ENCODE measurements around the gene FXYD3.
A peak's percentile ranks its signal among the peaks of the same experiment; 100 is the strongest.
"Not testable (repeated sequence)": the region's sequence is repeated elsewhere in the genome, so short reads cannot be mapped to it uniquely, and the experiment has no call there.

The FXYD3 gene

DNA sequence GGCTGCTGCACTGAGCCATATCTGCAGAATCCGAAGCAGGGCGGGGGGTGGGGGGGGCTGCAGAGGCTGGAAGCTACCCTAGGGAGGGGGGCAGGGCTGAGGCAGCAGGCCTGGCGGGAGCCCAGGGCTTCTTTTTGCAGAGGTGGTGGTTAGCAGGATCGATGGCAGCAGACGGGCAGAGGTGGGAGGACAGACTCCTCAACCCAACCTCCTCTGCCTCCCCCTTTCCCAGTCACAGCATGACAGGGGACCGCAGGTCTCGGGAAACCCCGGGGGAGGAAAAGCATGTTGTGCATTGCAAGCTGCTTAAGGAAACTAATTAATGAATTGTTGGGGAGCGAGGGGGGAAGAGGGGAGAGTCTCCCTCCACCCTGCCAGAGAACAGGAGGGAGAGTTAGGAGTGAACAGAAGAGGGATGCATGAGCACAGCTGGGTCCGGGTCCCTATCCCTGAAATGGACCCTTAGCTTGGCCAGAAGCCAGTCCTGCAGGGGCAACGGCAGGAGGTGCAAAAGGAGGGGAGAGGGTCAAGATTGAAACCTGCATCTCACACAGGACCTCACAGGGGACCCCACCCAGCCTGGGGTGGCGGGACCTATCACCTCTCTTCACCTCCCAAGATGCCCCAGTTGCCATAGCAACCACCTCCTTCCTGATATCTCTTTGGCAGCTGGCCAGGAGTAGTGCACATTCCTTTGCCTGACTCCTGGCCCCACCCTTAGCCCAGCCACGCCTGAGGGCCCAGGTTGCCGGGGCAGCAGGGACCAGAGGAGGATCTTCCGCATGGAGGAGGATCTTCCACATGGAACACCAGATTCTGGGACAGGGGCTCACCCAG, 29.2 kb downstream of the FXYD3 start:
- no peak for DNase-seq

GRCh38 chr19:35146746-35147459, 31.3 kb downstream of the FXYD3 start:
- no peak for DNase-seq

DNA sequence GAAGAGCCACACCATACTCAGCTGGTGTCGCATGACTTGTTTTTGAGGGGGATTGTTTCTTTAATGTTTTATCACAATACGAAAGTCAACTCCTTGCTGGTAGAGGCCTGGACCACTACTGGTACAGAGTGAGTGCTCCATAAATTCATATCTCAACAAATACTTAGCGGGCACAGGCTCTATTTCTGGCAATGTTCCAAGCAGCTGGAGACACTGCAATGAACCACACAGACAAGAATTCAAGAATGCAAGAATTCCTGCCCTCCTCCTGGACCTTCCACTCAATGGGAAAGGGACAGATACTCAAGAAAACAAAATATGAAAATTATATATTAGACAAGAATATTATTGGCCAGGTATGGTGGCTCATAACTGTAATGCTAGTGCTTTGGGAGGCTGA, 33.8 kb downstream of the FXYD3 start:
- no peak for DNase-seq

DNA sequence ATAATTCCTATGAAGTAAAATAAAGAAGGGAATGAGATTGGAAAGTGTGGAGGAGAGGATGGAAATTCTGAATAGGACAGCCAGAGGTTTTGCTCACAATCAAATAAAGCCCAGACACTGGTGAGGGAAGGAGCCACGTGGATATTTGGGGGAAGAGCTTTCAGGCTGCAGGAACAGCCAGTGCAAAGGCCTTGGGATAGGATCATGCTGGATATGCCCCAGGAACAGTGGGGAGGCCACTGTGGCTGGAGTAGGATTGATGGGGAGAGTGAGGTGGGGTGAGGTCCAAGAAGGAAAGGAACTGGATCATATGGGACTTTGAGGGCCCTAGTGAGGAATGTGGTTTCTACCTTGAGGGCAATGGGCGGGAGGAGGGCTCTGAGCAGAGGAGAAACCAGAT, 34.8 kb downstream of the FXYD3 start:
- no peak for DNase-seq

DNA sequence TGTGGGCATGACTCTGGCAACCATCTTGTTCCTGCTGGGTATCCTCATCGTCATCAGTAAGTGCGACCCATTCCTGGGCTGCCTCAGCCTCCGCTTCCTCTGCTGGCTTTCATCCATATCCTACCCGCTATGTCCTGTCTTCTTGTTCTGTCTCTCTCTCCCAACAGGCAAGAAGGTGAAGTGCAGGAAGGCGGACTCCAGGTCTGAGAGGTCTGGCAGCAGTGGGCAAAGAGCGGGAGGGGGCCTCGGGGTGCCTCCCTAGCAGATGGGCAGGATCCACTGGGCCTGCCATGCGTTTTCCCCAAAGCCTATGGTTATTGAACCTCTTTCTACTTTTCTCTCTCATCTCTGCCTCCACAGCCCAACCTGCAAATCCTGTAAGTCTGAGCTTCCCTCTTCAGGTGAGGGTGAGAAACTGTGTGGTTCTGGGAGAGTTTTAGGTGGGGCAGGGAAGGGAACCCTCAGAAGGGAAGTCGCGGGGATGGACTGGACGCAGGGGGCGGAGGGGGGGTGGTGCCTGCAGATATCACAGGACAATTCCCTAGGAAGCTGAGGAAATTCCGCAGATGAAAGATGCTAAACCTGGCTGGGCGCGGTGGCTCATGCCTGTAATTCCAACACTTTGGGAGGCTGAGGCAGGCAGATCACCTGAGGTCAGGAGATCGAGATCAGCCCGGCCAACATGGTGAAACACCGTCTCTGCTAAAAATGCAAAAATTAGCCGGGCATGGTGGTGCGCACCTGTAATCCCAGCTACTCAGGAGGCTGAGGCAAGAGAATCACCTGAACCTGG, 35.8 kb downstream of the FXYD3 start:
- DNase-seq, result no peak

DNA sequence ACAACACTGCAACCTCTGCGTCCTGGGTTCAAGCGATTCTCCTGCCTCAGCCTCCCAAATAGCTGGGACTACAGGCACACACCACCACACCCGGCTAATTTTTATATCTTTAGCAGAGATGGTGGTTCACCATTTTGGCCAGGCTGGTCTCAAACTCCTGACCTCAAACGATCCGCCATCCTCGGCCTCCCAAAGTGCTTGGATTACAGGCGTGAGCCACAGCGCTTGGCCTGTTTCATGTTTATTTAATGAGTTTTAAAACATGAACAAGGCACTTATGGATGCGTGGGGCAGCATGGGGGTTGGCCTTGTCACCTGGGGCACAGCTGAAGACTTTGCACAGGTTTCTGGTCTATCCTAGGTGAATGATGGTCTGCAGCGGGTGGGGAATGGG, 37.5 kb downstream of the FXYD3 start:
- not testable (repeated sequence) for DNase-seq

GRCh38 chr19:35153701-35154524, 38.3 kb downstream of the FXYD3 start:
- DNase-seq, result peak; percentile 75

- DNase-seq, result peak; percentile 83
Observed at GRCh38 chr19:35154525-35155406, 39.1 kb downstream of the FXYD3 start, which contains the start of gene FXYD5. TSS of gene FXYD5 (plus strand) at chr19:35154735. CDS start at chr19:35155551, 816 bp downstream.

- peak; percentile 37 for DNase-seq
Observed at GRCh38 chr19:35155441-35155840, 39.8 kb downstream of the FXYD3 start.

GRCh38 chr19:35155981-35156672, 40.5 kb downstream of the FXYD3 start:
- no peak for DNase-seq

- DNase-seq, result no peak
Observed at GRCh38 chr19:35156673-35157014, 41.0 kb downstream of the FXYD3 start.

- no peak for DNase-seq
Observed at GRCh38 chr19:35157431-35157830, 41.8 kb downstream of the FXYD3 start.

DNA sequence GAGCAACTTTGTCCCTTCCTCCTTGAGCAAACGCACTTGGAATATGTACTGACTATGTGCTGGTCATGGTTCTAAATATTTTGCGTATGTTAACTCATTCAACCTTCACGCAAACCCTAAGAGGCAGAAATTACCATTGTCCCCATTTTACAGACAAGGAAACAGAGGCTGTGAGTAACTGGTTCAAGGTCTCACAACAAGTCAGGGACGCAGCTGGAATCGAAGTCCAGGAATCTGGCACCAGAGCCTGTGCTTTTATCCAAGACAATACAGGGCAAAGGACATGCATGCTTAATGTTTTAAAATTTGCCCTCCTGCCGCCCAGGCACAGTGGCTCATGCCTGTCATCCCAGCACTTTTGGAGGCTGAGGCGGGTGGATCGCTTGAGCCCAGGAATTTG, 44.0 kb downstream of the FXYD3 start:
- DNase-seq, result no peak

DNA sequence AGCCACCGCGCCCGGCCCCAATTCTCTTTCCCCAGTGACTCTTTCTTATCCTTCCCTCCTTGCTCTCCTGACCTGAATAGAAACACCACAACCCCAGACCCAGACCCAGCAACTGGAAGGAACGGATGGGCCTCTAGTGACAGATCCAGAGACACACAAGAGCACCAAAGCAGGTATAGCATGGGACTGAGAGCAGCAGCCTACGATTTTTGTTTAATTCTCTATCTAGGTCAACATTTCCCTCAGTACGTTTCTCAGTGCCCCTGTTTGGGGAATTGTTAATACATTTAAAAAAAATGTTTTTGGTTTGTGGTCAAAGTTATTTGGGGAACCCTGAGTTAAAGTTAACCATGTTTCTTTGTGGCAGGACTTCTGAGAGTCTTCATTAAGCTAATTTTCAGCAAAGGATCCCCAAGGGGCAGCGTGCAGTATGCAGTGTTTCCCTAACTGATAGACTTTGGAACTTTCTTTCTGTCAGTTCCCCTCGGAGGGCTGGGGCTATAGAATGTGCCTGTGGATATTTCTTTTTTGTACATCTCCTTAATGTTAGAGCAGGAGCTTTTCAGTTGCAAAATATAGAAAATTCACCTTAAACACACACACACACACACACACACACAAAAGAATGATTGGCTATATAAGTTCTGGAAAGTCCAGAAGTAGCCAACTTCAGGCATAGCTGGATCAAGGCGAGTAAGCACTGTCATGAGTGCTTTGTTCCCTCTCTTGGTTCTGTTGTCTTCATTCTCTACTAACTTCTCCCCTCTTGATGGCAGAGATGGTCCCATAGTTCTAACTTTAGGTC, 45.2 kb downstream of the FXYD3 start:
- DNase-seq, result no peak

- no peak for DNase-seq
Observed at GRCh38 chr19:35161434-35161743, 45.8 kb downstream of the FXYD3 start.

GRCh38 chr19:35162471-35163326, 47.1 kb downstream of the FXYD3 start:
- no peak for DNase-seq

DNA sequence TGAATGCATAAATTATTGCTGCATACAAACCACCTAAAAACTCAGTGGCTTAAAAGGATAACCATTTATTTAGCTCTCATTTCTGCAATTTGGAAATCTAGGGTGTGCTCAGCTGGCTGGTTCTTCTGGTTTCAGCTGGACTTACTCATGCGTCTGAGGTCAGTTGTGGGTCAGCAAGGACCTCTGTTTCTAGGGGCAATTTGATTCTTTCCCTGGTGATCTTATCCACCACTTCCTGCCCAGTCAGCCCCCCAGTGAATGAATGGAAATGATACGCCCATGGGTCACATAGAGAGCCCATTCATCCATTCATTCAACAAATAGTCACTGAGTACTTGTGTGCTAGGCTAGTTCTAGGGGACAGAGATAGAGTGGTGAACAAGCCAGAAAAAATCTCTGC, 48.8 kb downstream of the FXYD3 start:
- no peak for DNase-seq

DNA sequence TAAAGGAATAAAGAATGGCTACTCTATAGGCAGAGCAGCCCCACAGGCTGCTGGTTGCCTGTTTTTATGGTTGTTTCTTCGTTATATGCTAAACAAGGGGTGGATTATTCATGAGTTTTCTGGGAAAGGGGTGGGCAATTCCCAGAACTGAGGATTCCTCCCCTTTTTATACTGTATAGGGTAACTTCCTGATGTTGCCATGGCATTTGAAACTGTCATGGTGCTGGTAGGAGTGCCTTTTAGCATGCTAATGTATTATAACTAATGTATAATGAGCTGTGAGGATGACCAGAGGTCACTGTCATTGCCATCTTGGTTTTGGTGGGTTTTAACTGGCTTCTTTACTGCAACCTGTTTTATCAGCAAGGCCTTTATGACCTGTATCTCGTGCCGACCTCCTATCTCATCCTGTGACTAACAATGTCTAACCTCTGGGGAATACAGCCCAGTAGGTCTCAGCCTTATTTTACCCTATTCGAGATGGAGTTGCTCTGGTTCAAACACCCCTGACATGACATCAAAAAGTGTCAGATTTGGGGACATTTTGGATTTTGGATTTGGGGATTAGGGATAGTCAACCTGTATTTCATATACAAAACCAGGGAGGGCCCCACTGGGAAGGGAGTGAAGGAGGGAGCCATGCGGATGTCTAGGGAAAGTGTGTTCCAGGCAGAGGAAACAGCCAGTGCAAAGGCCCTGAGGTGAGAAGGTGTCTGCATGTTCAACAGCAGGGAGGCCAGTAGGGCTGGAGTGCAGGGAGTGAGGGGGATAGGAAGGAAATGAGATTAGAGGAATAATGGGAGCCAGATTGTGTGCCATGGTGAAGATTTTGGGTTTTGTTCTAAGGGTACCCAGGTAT, 49.8 kb downstream of the FXYD3 start:
- DNase-seq, result no peak
